GM19438 (cell line): ENCODE results near the gene SRRM5.
A peak's percentile ranks its signal among the peaks of the same experiment; 100 is the strongest.
"Not testable (repeated sequence)": the region's sequence is repeated elsewhere in the genome, so short reads cannot be mapped to it uniquely, and the experiment has no call there.

Source experiments
- ATAC-seq: cut with Tn5 transposase; IDR thresholded peaks from one replicate; pipeline ENCODE4 v1.9.1; 2021; ENCODE audit warnings: low read depth; ENCODE audit not compliant: unreplicated experiment

The SRRM5 gene

DNA sequence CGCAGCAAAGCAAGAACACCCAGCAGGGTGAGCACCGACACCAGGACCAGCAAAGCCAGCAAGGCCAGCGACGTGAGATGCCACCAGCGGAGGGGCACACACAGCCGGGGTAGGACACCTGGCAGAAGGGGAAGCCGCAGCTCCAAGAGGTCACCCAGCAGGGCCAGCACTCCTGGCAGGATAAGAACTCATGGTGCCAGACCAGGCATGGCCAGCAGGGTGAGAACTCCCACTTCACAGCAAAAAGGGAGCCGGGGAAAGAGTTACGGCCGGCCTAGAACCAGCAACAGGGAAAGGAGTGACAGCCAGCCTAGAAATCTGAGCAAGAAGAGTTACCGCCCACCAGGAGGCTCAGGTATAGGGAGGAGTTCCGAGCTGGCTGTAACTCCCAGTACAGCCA, 486 bp downstream of the SRRM5 start:
- ATAC-seq = no peak

DNA sequence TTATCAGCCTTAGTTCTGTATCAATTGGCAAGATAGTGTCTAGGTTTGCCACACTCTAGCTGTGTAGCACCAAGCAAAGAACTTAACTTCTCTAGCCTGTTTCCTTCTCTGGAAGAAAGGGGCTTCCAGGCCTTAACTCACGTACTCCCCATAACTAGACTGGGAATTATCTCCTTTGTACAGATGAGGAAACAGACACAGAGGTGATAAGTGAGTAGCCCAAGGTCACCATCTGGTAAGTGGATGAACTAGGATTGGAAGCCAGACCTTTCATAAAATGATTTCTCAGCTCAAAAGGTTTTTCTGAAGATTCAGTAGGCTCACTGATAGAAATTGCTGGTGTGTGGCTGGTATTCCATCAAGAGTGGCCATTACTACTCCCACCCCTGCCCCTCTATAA, 4.4 kb downstream of the SRRM5 start:
- no peak for ATAC-seq

DNA sequence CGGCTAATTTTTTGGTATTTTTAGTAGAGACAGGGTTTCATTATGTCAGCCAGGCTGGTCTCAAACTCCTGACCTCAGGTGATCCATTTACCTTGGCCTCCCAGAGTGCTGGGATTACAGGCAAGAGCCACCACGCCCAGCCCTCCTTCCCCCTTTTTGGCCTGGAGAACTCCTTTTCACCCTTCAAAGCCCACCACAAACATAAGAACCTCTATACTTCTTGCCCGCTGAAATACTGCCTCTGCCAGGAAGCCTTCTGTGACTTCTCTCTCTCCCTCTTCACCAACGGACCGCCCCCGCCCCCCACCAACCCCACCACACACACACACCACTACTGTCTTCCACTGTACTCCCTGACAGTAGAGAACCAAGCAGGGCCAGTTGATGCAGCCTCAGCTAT, 5.1 kb downstream of the SRRM5 start:
- no peak for ATAC-seq

DNA sequence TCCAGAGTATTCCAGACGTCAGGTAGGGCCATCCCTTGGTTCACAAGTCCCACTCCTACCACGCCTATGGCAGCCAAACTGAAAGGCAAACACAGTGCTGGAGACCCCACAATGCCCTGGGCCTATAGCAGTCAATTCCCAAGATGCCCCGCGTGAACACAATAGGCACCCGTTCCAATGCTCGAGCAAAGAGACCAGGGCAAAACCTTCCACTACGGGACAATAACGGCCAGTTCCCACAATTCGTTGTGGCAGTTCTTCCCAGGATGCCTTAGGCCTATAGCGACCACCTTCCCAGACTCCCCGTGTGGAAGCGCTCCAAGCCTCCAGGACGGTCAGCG, 7.0 kb downstream of the SRRM5 start:
- peak; percentile 23 for ATAC-seq

DNA sequence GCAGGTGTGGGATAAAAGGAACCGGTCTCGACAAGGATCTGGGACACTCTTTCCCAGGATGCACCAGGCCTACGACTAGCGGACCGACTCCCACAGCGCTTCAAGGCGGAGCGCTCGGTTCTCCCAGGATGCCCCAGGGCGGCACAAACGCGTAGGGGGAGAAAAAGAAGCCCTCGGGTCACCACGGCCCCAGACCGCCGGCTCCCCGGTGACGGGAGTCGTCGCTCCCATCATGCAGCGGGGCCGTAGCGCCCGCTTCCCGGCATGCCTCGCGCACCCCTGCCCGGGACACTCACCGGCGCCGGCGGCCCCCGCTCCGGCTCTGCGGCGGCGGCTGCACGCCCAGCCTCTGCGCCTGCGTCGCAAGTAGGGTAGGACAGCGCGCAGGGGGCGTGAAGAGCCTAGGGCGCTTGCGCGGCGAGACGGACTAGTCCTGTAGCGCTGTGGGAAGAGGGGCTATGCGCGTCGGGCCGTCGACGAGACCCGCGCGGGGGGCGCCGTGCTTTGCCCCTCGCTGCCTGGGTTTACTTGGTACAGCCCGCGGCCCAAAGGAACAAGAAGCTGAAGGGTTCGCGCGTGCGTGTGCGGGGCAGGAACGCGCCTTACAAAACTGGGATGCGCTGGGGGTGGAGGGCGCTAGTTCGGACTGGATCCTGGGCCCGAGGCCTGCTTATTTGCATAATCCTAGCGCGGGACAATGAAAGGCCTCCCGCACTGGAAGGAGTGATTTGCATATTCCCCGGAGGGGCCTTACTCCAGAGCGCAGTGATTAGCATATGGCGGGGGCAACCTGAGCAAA, 7.6 kb downstream of the SRRM5 start, which contains the start of gene ZNF428:
TSS of gene ZNF428 (minus strand) at position 368 of the 799 bp plus-strand sequence. CDS start 5,325 bp downstream, outside the sequence.
- peak; percentile 76 for ATAC-seq

DNA sequence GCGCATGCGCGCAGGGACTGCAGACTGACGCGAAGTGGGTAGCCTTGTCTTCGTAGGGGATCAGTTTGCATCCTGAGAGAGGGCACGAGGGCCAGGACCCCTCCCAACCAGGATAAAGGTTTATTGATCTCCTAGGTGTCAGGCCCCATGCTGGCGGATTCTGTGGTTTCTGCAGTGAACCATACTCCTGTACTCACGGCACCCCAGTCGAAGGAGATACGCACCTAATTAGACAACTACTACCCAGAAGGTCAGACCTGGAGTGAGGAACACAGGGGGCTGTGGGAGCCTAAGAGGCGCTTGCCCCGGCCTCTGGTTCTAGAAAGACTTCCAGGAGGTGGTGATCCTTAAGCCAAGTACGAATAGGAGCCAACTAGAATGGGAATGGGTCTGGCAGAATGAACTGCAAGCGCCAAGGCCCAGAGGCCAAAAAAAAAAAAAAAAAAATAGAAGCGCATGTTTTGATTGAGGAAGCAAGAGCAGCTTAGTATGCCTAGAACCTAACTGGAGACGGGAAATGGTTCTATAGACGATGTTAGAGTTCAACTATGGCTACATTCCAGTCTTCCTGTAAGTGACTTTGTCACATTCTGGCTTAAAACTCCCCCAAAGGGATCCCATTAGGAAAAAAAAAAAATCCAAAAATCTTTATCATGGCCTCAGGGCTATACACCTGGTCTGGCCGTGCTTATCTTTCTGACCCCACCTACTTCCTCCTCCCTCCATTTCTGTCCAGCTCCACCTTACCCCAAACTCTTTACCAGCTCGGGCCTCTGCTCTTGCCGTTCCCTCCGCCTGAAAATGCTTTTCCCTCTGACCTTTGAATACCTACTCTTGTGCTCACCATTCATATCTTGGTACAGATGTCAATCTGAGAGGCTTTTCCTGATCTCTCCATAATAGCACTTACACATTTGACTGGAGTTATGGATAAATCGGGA, 8.4 kb downstream of the SRRM5 start:
- no peak for ATAC-seq

DNA sequence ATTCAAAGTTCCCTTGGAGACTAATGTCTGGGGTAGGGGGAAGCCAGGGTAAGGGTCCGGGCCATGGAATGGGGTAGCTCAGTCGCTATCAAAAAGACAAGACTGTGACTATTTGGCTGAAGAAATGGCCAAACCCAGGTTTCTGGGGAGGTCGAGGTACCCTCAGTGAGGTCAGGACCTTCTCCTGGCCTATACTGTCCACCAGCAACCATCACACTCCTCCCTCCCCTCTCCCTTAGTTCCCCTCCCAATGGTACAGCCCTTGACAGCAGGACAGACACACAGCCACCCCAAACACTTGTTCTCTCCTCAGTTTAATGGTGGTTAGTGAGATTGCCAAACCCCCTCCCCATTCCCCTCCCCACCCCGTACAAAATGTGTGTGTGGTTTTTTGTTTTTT, 10.2 kb downstream of the SRRM5 start:
- ATAC-seq = no peak

DNA sequence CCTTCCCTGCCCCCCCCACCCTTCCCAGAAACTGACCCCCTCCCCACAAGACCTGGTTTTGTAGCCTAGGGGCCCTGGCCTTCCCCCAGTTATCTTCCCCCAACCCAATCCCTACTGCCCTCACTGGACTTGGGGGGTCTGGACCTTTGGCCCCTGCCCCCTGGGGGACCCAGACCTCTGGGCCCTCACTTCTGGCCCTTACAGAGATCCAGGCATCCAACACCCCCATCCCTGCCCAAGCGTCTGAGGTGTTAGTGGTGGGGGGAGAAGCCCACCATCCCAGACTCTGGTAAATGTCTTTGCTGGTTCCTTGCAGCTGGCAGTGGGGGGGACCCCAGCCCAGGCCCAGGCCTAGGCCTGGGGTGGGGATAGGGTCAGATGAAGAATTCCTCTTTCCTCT, 11.1 kb downstream of the SRRM5 start:
- ATAC-seq = no peak

DNA sequence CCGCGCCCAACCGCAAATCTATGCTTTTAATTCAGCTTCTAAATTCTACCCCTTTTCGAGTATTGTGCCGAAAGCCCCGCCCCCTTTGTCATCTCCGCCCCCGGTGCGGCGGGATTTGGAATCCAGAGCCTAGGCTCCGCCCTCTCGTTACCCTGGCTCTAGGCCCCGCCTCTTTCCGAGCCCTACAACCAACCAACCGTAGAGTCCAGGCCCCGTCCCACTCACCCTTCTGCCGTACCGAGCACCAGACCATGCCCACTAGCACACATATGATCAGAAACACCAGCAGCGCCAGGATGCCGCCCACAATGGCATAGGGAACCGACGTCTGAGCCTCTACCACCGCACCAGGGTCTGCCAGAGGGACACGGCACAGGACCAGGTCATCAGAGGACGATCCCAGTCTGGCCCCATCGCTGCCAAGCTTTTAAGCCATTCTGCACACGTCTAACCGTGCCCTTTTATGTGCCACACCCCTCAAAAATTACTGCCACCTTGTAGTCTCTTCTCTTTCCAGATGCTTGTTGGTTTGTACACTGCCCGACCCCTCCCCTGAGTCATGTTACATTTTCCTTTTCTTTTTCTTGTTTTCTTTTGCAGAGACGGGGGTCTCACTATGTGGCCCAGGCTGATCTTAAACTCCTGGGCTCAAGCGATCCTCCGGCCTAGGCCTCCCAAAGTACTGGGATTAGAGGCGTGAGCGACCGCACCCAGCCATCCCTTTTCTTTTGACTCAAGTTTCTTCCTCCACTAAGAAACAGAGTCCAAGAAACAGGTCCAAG, 12.2 kb downstream of the SRRM5 start:
- ATAC-seq = no peak

DNA sequence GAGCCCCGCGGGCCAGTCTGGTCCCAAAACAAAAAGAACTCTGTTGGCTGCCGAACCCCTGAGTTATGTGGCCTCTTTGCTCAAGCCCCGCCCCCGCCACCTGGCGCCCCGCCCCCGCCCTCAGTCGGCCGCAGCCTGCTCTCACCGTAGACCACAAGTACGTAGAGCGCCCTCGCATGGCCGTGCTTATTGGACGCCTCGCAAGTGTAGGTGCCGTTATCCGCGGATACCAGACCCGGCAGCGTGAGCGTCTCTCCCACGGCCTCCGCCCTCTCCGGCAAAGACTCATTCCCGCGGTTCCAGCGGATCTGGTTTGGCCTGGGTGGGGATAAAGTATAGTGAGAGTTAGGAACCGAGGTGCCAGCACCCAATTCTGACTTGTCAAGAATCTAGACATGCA, 13.0 kb downstream of the SRRM5 start:
- ATAC-seq = no peak

DNA sequence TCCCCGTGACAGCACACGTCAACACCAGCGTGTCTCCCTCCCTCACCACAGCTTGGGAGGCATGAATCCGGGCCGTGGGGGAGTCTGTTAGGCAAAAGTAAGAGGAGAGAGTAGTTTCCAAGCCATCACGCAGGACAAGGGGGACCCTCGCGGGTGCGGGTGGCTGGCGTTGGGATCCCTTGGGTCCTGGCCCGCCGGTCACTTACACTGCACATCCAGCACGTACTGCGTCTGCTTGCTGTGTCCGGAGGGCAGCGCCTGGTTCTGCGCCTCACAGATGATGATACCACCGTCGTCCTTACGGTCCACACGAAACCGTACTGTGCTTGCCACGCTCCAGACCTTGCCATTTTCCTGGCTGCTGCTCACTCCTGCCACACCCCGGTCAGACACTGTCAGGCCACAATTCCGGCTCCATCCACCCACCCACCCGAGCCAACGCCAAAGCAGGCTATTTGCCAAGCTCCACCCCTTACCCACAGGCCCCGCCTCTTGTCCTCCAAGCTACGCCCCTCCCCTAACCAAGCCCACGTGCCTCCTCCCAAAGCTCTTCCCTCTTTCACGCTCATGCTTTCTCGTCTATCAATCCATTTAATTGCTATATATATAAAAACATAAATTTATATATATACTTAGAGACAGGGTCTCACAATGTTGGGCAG, 14.2 kb downstream of the SRRM5 start:
- ATAC-seq = no peak

DNA sequence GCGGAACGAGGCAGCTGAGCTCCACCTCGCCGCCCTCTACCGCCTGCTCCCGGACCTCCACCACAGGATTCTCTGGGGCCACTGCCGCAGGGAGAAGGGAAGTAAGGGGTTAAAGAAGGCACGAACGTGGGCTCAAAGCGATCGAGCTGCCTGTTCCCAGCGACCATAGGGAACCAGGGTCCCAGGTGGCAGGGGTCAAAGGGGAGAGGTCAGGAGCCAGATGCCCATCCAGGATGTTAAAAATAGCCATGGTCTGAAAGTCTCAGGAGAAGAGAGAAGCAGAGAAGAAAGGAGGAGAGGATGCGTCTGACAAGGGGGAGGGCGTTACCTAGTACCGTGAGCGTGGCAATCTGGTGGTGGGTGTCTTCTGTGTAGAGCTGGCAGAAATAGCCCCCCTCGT, 14.9 kb downstream of the SRRM5 start:
- ATAC-seq = no peak

DNA sequence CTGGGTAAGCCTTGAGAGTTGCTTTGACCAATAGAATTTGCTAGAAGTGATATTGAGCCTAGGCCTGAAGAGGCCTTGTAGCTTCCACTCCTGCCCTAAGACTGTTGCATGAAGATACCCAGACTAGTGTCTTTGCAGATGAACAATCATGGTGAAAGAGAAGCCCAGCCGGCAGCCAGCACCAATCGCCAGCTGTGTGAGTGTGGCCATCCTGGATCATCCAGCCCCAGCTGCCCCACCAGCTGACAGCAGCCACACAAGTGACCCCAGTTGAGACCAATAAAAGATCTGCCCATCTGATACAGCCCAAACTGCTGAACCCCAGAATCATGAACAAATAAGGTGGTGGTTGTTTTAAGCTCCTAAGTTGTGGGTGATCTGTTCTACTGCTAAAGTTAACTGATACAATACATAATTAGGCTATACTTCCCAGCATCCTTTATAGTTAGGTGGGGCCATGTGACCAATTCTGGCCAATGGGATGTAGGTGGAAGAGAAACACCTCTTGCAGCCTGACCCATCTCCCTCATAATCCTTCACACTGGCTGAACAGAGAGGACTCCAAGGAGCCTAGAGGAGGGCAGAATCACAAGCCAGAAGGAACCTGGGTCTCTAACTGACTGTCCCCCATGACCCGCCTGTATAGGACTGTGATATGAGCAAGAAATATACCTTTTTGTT, 16.9 kb downstream of the SRRM5 start:
- ATAC-seq = no peak

DNA sequence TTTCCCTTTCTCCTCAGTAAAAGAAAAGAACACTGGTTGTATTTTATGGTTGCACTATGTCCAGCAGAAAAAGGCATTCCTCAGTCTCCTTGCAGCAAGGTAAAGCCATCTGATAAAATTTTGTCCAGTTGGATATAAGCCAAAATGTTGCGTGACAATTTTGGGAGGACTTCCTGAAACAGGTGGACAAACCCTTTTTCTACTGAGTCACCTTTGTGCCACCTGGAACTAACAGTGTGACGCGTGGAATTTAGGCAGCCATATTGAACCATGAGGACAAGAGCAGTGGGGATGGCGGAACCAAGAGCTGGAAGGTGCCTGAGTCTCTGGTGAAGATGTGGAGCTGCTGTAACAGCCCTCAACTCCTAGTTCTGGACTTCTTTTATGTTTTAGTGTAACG, 19.6 kb downstream of the SRRM5 start:
- no peak for ATAC-seq

DNA sequence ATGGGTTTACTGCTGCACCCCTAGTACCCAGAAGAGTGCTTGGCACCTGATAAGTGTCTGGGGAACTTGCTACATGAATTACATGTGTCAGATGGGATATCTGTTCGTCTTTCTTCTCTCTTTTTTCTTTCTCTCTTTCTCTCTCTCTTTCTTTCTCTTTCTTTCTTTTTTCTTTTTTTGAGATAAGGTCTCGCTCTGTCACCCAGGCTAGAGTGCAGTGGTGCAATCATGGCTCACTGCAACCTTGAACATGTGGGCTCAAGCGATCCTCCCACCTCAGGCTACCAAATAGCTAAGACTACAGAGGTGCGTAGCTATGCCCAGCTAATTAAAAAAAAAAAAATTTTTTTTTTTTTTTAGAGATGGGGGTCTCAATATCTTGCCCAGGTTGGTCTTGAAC, 21.6 kb downstream of the SRRM5 start:
- ATAC-seq = no peak

DNA sequence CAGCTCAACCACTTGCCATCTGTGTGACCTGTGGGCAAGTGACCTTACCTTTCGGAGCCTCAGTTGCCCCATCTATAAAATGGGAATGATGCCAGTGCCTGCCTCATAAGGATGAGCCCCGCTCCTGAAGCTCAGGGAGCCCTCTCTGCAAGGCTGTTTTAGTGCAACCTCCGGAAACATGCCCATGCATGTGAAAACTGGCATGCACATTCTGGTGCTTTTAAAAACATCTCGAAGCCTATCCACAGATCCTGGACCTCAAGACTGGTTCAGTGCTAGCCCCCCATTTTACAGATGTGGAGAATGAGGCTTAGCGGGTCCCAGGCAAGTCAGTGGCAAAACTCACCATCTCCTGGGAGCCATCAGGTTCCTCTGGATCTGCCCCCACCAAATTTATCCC, 22.2 kb downstream of the SRRM5 start:
- no peak for ATAC-seq

DNA sequence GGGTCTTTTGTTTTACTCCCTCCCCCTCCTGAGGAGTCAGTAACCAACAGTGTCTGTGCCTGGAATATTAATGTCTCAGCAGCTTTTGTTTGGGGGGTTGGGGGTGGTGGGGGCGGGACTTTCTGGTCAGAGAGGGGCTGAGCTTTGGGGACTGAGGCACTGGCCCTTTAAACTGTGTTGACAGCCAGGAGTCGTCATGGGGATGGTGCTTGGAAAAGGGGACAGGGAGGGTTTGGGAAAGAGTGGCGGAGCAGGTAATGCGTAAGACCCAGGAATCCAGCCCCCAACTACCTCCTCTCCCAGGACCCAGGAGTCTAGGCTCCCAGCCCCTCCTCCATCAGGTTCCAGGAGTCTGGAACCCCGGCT, 22.6 kb downstream of the SRRM5 start:
- no peak for ATAC-seq

DNA sequence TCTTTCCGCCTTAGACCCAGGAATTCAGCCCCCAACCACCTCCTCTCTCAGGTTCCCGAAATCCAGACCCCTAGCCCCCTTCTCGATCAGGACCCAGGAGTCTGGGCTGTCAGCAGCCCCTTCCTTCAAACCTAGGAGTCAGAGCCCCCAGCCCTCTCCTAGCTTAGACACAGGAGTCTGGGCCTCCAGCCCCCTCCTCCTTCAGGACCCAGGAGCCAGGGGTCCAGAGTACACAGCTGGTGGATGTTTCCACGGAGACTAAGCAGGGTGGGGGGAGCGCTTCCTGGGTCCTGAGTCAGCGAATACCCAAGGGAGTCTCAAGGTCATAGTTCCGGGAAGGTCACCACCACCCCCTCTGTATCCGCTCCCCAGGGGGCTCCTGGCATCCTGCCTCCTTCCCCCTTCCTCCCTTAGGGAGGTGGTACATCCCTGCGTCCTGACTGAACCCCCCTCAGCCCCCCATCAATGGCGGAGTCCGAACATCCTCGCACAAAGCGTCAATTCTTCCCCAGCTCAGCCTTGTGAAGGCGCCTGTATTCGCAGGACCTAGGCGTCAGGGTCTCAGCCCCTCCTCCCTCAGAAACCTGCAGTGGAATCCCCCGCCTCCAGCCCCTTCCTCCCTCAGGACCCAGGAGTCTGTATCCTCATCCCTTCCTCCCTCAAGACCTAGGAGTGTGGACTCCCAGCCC, 23.1 kb downstream of the SRRM5 start:
- no peak for ATAC-seq

DNA sequence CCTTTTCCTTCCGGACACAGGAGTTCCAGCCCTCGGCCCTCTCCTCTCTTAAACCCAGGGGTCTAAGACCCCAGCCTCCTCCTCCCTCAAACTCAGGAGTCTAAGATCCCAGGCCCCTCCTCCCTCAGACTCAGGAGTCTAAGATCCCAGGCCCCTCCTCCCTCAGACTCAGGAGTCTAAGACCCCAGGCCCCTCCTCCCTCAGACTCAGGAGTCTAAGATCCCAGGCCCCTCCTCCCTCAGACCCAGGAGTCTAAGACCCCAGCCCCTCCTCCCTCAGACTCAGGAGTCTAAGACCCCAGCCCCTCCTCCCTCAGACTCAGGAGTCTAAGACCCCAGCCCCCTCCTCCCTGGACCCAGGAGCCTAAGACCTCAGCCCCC, 23.7 kb downstream of the SRRM5 start:
- ATAC-seq = not testable (repeated sequence)
